Ectodermal cell (in vitro differentiated cells): Measurements from ENCODE around the gene CD40.
"Not testable (repeated sequence)": the region's sequence is repeated elsewhere in the genome, so short reads cannot be mapped to it uniquely, and the experiment has no call there.

Experiments used
- H3K27ac ChIP-seq: 2 replicates; pipeline ENCODE4 v1.7.0; 2013; ENCODE audit warnings: mild to moderate bottlenecking, low read depth, low read length; ENCODE audit not compliant: insufficient read depth, poor library complexity, severe bottlenecking
- H3K27me3 ChIP-seq: 2 replicates; pipeline ENCODE4 v1.7.0; 2013; ENCODE audit warnings: mild to moderate bottlenecking, low read length; ENCODE audit not compliant: insufficient read depth, control insufficient read depth, poor library complexity, severe bottlenecking
- H3K36me3 ChIP-seq: one replicate; pipeline ENCODE4 v1.7.0; 2013; ENCODE audit warnings: low read length; ENCODE audit not compliant: control insufficient read depth, insufficient read depth
- H3K4me1 ChIP-seq: one replicate; pipeline ENCODE4 v1.7.0; 2013; ENCODE audit warnings: low read length; ENCODE audit not compliant: control insufficient read depth, insufficient read depth
- H3K4me3 ChIP-seq: 2 replicates; pipeline ENCODE4 v1.7.0; 2013; ENCODE audit warnings: low read depth, low read length, control low read depth; ENCODE audit not compliant: insufficient read depth
- H3K9me3 ChIP-seq: 2 replicates; pipeline ENCODE4 v1.7.0; 2013; ENCODE audit warnings: mild to moderate bottlenecking, low read length, moderate library complexity; ENCODE audit not compliant: control insufficient read depth
- WGBS, 2 experiments: methylation state at CpG; one replicate each; pipeline ENCODE4 v1.1.7; 2013; ENCODE audit warnings: missing lambda C conversion rate in 2 of 2; 5-methylcytosine and 5-hydroxymethylcytosine counted together

CD40 gene

DNA sequence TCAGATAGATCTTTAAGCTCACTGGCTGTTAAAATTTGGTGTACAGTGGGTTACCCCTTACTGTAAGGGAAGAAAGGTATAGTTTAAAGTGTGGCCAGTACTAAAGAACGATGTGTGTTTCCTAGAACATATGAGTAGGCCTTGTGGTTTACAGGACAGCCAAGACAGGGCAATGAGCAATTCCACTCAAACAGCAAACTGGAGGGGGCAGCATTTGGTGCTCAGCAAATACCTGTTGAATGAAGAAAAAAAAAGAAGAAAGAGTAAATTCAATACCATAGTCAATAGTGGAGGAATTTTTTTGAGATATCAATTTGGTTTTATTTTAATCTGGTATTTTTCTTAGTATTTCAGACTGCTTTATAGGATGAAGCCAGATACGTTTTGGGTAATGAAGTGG lies 24.6 kb upstream of the CD40 start:
- Histone ChIP-seq H3K4me1 (peaks cover 6% of the 10 kb centered on the region), H3K36me3 (no peaks in the 10 kb centered on the region), H3K27me3 (no peaks in the 10 kb centered on the region), H3K4me3 (no peak overlapping the region), H3K27ac (no peak overlapping the region), H3K9me3 (no peaks in the 10 kb centered on the region)
- 91 to 93% methylated on average over 2 of the region's 2 CpGs for WGBS, 2 experiments

DNA sequence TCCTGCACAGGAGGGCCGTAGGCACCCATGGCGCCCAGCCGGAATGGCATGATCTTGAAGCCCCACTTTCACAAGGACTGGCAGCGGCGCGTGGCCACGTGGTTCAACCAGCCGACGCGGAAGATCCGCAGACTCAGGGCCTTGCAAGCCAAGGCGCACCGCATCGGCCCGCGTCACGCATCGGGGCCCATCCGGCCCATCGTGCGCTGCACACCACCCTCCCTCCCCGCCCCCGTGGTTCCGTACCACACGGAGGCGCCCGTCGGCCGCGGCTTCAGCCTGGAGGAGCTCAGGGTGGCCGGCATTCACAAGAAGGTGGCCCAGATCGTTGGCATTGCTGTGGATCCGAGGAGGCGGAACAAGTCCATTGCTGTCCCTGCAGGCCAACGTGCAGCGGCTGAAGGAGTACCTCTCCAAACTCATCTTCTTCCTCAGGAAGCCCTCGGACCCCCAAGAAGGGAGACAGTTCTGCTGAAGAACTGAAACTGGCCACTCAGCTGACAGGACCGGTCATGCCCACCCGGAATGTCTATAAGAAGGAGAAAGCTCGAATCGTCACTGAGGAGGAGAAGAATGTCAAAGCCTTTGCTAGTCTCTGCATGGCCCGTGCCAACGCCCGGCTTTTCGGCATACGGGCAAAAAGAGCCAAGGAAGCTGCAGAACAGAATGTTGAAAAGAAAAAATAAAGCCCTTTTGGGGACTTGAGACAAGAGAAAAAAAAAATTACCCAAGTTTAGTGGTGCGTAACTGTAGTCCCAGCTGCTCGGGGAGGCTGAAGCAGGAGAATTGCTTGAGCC lies 18.4 kb upstream of the CD40 start:
- Histone ChIP-seq H3K36me3 (no peaks in the 10 kb centered on the region), H3K4me1 (no peaks in the 10 kb centered on the region), H3K27me3 (peaks cover 9% of the 10 kb centered on the region), H3K4me3 (no peak overlapping the region), H3K9me3 (no peaks in the 10 kb centered on the region), H3K27ac (no peak overlapping the region)
- 77 to 79% methylated on average over 48 of the region's 48 CpGs for WGBS, 2 experiments

DNA sequence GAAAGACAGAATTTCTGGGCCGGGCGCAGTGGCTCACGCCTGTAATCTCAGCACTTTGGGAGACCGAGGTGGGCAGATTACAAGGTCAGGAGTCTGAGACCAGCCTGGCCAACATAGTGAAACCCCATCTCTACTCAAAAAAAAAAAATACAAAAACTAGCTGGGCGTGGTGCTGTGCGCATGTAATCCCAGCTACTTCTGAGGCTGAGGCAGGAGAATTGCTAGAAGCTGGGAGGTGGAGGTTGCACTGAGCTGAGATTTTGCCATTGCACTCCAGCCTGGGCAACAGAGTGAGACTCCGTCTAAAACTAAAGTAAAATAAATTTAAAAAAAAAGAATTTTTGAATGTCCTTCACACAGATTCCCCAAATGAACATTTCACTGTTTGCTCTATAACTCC lies 17.7 kb upstream of the CD40 start:
- H3K9me3 ChIP-seq, H3K27me3 ChIP-seq, H3K4me3 ChIP-seq, H3K27ac ChIP-seq, H3K4me1 ChIP-seq, H3K36me3 ChIP-seq: not testable (repeated sequence)
- WGBS, 2 experiments = 91 to 92% methylated on average over 7 of the region's 7 CpGs

DNA sequence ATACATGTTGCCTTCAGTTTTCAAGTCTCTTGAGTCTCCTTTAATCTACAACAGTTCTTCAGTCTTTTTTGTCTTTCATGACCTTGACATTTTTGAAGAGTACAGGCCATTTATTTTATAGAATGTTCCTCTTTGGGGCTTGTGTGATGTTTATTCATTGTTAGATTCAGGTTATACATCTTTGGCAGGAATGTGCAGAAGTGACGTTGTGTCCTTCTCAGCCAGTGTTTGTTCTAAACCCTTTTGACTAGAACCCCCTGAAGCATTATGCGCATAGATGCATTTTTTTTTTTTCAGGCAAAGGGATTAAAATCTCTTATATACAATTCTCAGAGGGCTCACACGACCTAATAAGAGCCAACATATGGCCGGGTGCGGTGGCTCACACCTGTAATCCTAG lies 17.1 kb upstream of the CD40 start:
- no peaks in the 10 kb centered on the region for H3K4me1 ChIP-seq
- no peak overlapping the region for H3K4me3 ChIP-seq
- H3K36me3 ChIP-seq = no peaks in the 10 kb centered on the region
- peaks cover 9% of the 10 kb centered on the region for H3K27me3 ChIP-seq
- no peak overlapping the region for H3K27ac ChIP-seq
- H3K9me3 ChIP-seq = no peaks in the 10 kb centered on the region
- 81 to 85% methylated on average over 5 of the region's 5 CpGs for WGBS, 2 experiments

DNA sequence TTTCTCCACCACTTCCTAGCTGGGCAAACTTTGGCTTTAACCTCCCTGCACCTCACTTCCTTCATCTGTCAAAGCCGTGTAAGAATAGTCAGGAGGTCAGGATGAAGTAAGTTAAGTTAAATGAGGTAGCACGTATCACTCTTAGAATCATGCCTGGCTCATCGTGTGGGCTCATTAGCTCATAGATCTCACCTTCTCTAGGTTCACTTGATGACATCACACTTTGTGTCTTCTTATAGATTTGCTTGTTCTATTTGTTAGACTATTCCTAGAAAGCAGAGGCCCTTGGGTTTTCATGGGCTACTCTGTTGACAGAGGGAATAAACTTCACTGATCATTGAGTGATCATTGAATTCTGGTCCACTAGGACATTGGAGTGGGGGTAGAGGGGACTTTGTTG lies 16.2 kb upstream of the CD40 start:
- Histone ChIP-seq H3K4me3 (no peak overlapping the region), H3K27ac (no peak overlapping the region), H3K27me3 (peaks cover 12% of the 10 kb centered on the region), H3K4me1 (no peaks in the 10 kb centered on the region), H3K9me3 (no peaks in the 10 kb centered on the region), H3K36me3 (no peaks in the 10 kb centered on the region)
- WGBS, 2 experiments = 91 to 93% methylated on average over 2 to 3 of the region's 3 CpGs

DNA sequence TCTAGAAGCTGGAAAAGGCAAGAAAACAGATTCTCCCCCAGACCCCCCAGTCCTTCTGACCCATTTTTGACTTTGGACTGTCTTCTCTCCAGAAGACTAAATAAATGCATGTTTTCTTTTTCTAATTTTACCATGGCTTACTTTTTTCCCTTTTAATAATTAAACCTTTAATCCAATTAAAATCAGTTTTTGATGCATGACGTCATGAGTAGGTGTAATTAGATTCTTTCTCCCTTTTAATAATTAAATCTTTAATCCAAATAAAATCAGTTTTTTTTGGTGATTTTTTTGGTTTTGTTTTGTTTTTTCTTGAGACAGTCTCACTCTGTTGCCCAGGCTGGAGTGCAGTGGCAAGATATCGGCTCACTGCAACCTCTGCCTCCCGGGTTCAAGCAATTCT lies 15.2 kb upstream of the CD40 start:
- Histone ChIP-seq H3K36me3 (no peaks in the 10 kb centered on the region), H3K27me3 (peaks cover 13% of the 10 kb centered on the region), H3K4me3 (no peak overlapping the region), H3K27ac (no peak overlapping the region), H3K9me3 (no peaks in the 10 kb centered on the region), H3K4me1 (no peaks in the 10 kb centered on the region)
- 86 to 96% methylated on average over 2 to 3 of the region's 3 CpGs for WGBS, 2 experiments

DNA sequence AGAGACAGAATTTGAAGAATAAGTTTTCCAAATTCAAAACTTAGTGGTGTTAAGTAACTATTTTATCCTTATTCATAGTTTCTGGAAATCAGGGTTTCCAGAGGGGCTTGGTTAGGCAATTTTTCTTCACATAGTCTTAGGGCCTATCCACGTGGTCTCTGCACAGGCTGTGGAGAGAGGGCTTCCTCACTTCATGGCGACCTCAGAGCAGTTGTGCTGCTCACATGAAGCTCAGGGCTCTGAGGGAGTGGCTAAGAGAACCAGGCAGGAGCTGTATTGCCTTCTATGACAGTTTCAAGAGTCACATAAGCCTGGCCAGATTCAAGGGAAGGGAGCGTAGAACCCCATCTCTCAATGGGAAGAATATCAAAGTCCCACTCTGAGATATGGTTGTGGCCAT lies 13.9 kb upstream of the CD40 start:
- H3K4me1 ChIP-seq = no peaks in the 10 kb centered on the region
- H3K9me3 ChIP-seq = no peaks in the 10 kb centered on the region
- no peak overlapping the region for H3K27ac ChIP-seq
- H3K36me3 ChIP-seq = no peaks in the 10 kb centered on the region
- H3K4me3 ChIP-seq = no peak overlapping the region
- peaks cover 12% of the 10 kb centered on the region for H3K27me3 ChIP-seq
- 89 to 92% methylated on average over 3 of the region's 3 CpGs for WGBS, 2 experiments

DNA sequence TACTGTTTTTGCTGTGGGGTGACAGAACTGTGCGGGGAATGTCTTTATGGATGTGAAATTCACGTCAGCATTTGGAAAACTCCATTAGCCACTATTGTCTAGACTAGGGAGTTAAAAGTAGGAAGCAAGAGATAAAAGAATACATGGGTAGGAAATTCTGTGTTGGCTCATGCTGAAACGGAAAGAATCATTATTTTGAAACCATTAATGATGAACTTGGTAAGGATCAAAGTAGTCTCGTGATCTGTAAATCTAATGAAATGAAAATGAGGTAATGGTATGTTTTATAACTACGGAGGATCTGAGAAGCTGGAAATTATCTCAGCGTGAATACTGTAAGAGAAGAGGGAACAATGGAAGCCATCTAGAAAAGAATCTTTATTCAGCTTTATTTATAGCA lies 11.1 kb upstream of the CD40 start:
- H3K27me3 ChIP-seq = peaks cover 4% of the 10 kb centered on the region
- 87 to 88% methylated on average over 6 of the region's 6 CpGs for WGBS, 2 experiments
- no peaks in the 10 kb centered on the region for H3K4me1 ChIP-seq
- H3K27ac ChIP-seq = no peak overlapping the region
- no peaks in the 10 kb centered on the region for H3K36me3 ChIP-seq
- H3K4me3 ChIP-seq = no peak overlapping the region
- no peaks in the 10 kb centered on the region for H3K9me3 ChIP-seq

DNA sequence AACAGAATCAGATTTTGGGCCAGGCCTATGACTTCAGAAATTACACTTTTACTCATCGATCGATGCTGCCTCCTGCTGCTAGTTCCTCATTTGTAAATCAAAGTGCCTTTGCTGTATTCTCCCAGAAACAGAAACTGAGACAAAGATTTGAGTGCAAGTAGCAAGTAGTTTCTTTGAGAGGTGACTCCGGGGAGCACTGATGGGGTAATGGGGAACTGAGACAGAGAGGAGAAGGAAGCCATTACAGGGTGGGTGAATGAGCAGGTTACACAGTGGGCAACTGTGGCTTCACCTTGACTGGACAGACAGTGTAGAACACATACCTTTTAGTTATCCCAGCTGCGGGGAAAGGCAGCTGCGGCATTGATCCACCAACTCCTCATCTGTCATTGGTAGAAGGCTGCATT lies 9.7 kb upstream of the CD40 start:
- H3K27me3 ChIP-seq = peaks cover 4% of the 10 kb centered on the region
- H3K36me3 ChIP-seq = no peaks in the 10 kb centered on the region
- no peaks in the 10 kb centered on the region for H3K9me3 ChIP-seq
- no peak overlapping the region for H3K27ac ChIP-seq
- 89% methylated on average over 5 of the region's 5 CpGs for WGBS, 2 experiments
- peaks cover 13% of the 10 kb centered on the region for H3K4me1 ChIP-seq
- H3K4me3 ChIP-seq = no peak overlapping the region

DNA sequence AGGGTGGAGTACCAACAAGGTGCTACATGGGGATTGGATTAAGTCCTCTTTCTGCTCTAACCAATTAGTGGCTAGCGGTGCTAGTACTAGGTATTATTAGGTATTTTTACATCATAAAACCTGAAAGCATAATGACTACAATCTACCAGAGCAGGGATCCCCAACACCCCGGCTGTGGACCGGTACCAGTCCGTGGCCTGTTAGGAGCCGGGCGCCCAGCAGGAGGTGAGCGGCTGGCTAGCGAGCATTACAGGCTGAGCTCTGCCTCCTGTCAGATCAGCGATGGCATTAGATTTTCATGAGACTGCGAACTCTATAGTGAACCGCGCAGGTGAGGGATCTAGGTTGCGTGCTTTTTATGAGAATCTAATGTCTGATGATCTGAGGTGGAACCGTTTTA lies 9.1 kb upstream of the CD40 start:
- Histone ChIP-seq H3K4me1 (peaks cover 14% of the 10 kb centered on the region), H3K27me3 (peaks cover 7% of the 10 kb centered on the region), H3K27ac (no peak overlapping the region), H3K36me3 (no peaks in the 10 kb centered on the region), H3K4me3 (no peak overlapping the region), H3K9me3 (no peaks in the 10 kb centered on the region)
- 89 to 90% methylated on average over 12 to 14 of the region's 14 CpGs for WGBS, 2 experiments
